ENCODE results near the gene MUC13.
A peak's percentile ranks its signal among the peaks of the same experiment; 100 is the strongest.

Gene MUC13

GRCh38 chr3:124935794-124936542 is 1.4 kb upstream of the MUC13 start:
- TF ChIP-seq PPARA (CRISPR knock-in tag; IDR thresholded peaks at IDR 0.05; ENCODE audit: borderline replicate concordance) (no peak), BACH2 (CRISPR knock-in tag; IDR thresholded peaks at IDR 0.05; ENCODE audit: borderline replicate concordance) (no peak), ARNTL (CRISPR knock-in tag; IDR thresholded peaks at IDR 0.05; ENCODE audit: borderline replicate concordance, low read depth) (no peak), ZC3H10 (CRISPR knock-in tag; IDR thresholded peaks at IDR 0.05) (no peak), RARB (CRISPR knock-in tag; IDR thresholded peaks at IDR 0.05) (no peak), ZFP3 (CRISPR knock-in tag; IDR thresholded peaks at IDR 0.05) (no peak)
- no peak for ATAC-seq

GRCh38 chr3:124935264-124935663 is 713 bp upstream of the MUC13 start:
- TF ChIP-seq BACH2 (CRISPR knock-in tag; IDR thresholded peaks at IDR 0.05; ENCODE audit: borderline replicate concordance): no peak
- TF ChIP-seq ZNF565 (CRISPR knock-in tag; conservative IDR thresholded peaks at IDR 0.05; ENCODE audit: low read depth): no peak
- no peak for TF ChIP-seq CREB5 (CRISPR knock-in tag; IDR thresholded peaks at IDR 0.05; ENCODE audit: low read depth)
- no peak for TF ChIP-seq CSRNP3 (CRISPR knock-in tag; IDR thresholded peaks at IDR 0.05)
- no peak for ATAC-seq

GRCh38 chr3:124928333-124929202 is 6.0 kb downstream of the MUC13 start:
- ATAC-seq: peak; percentile 95
- no peak for TF ChIP-seq ARNTL (CRISPR knock-in tag; IDR thresholded peaks at IDR 0.05; ENCODE audit: borderline replicate concordance, low read depth)
- no peak for TF ChIP-seq CSDC2 (CRISPR knock-in tag; IDR thresholded peaks at IDR 0.05)
- TF ChIP-seq ZC3H10 (CRISPR knock-in tag; IDR thresholded peaks at IDR 0.05): no peak
- no peak for TF ChIP-seq CSRNP3 (CRISPR knock-in tag; IDR thresholded peaks at IDR 0.05)
- no peak for TF ChIP-seq RARB (CRISPR knock-in tag; IDR thresholded peaks at IDR 0.05)
- TF ChIP-seq ISL1 (CRISPR knock-in tag; IDR thresholded peaks at IDR 0.05): no peak

- no peak for ATAC-seq
- TF ChIP-seq ZC3H10 (CRISPR knock-in tag; IDR thresholded peaks at IDR 0.05) (no peak), PATZ1 (CRISPR knock-in tag; IDR thresholded peaks at IDR 0.05; ENCODE audit: borderline replicate concordance) (no peak), GLIS3 (CRISPR knock-in tag; IDR thresholded peaks at IDR 0.05) (no peak), CSRNP3 (CRISPR knock-in tag; IDR thresholded peaks at IDR 0.05) (no peak), RARB (CRISPR knock-in tag; IDR thresholded peaks at IDR 0.05) (no peak), ZNF565 (CRISPR knock-in tag; conservative IDR thresholded peaks at IDR 0.05; ENCODE audit: low read depth) (no peak), CREB5 (CRISPR knock-in tag; IDR thresholded peaks at IDR 0.05; ENCODE audit: low read depth) (no peak)
These were observed 6.9 kb downstream of the MUC13 start for GRCh38 chr3:124927574-124928045.
